Measurements from ENCODE around the gene XPOT.

XPOT gene

GRCh38 chr12:64473176-64473575 lies 69.0 kb downstream of the XPOT start:
- in situ Hi-C loops (cut with MboI; ENCODE audit: low sequenced_read_pairs, unreplicated experiment), result no loop called here
- DNase-seq (ENCODE audit: low spot score), result no peak
- no peak for TF ChIP-seq CTCF (IDR thresholded peaks at IDR 0.05; ENCODE audit: borderline replicate concordance, control extremely low read depth, extremely low read depth, insufficient read depth, missing control alignments)

GRCh38 chr12:64475518-64475917 lies 71.3 kb downstream of the XPOT start:
- DNase-seq (ENCODE audit: low spot score), result no peak
- no peak for TF ChIP-seq CTCF (IDR thresholded peaks at IDR 0.05; ENCODE audit: borderline replicate concordance, control extremely low read depth, extremely low read depth, insufficient read depth, missing control alignments)
- in situ Hi-C loops (cut with MboI; ENCODE audit: low sequenced_read_pairs, unreplicated experiment), result no loop called here

- no peak for TF ChIP-seq CTCF (IDR thresholded peaks at IDR 0.05; ENCODE audit: borderline replicate concordance, control extremely low read depth, extremely low read depth, insufficient read depth, missing control alignments)
- DNase-seq (ENCODE audit: low spot score), result no peak
- in situ Hi-C loops (cut with MboI; ENCODE audit: low sequenced_read_pairs, unreplicated experiment), result no loop called here
Measured at GRCh38 chr12:64476844-64477243, 72.7 kb downstream of the XPOT start.

- TF ChIP-seq CTCF (IDR thresholded peaks at IDR 0.05; ENCODE audit: borderline replicate concordance, control extremely low read depth, extremely low read depth, insufficient read depth, missing control alignments), result no peak
- in situ Hi-C loops (cut with MboI; ENCODE audit: low sequenced_read_pairs, unreplicated experiment), result no loop called here
- no peak for DNase-seq (ENCODE audit: low spot score)
Measured at GRCh38 chr12:64478661-64479060, 74.5 kb downstream of the XPOT start.

- TF ChIP-seq CTCF (IDR thresholded peaks at IDR 0.05; ENCODE audit: borderline replicate concordance, control extremely low read depth, extremely low read depth, insufficient read depth, missing control alignments), result no peak
- no peak for DNase-seq (ENCODE audit: low spot score)
- in situ Hi-C loops (cut with MboI; ENCODE audit: low sequenced_read_pairs, unreplicated experiment), result no loop called here
Measured at GRCh38 chr12:64480148-64480547, 76.0 kb downstream of the XPOT start.

GRCh38 chr12:64486657-64487056 lies 82.5 kb downstream of the XPOT start:
- in situ Hi-C loops (cut with MboI; ENCODE audit: low sequenced_read_pairs, unreplicated experiment), result no loop called here
- no peak for DNase-seq (ENCODE audit: low spot score)
- no peak for TF ChIP-seq CTCF (IDR thresholded peaks at IDR 0.05; ENCODE audit: borderline replicate concordance, control extremely low read depth, extremely low read depth, insufficient read depth, missing control alignments)

GRCh38 chr12:64491718-64492117 lies 87.5 kb downstream of the XPOT start:
- TF ChIP-seq CTCF (IDR thresholded peaks at IDR 0.05; ENCODE audit: borderline replicate concordance, control extremely low read depth, extremely low read depth, insufficient read depth, missing control alignments), result no peak
- no peak for DNase-seq (ENCODE audit: low spot score)
- in situ Hi-C loops (cut with MboI; ENCODE audit: low sequenced_read_pairs, unreplicated experiment), result no loop called here

Data from GM13976 (cell line).